HG03064 (cell line): ENCODE results near the gene TOB2.
"Not testable (repeated sequence)": the region's sequence is repeated elsewhere in the genome, so short reads cannot be mapped to it uniquely, and the experiment has no call there.

ENCODE experiments used
- ATAC-seq: cut with Tn5 transposase; IDR thresholded peaks from one replicate; pipeline ENCODE4 v1.9.1; 2021; ENCODE audit warnings: low read depth; ENCODE audit not compliant: unreplicated experiment

TOB2 gene

DNA sequence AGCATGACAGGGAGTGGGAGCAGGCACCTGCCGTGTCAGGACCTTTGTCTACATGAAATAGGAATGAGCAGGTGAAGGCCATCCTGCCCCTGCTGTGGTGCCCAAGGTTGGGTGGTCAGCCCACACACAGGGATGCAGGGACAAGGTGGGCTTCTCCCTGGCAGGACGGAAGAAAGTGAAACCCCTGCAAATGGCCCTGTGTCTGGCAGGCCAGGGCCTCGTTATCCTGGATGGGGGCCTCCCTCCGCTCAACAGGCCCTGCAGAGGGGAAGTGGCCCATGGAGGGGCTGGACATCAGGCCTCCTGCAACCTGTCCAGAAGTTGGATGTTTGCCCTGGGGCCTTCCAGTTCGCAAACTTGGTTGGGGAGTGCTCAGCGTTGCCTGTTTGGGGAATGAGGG, 14.9 kb downstream of the TOB2 start:
- no peak for ATAC-seq

DNA sequence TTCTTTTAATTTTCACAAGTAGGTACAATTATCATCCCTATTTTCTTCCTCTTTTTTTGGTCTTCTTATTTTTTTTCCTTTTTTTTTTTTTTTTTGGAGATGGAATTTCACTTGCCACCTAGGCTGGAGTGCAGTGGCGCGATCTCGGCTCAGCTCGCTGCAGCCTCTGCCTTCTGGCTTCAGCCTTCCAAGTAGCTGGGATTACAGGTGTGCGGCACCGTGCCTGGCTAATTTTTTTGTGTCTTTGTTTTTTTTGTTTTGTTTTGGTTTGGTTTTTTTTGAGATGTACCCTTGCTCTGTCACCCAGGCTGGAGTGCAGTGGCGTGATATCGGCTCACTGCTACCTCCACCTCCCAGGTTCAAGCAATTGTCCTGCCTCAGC, 16.7 kb downstream of the TOB2 start:
- ATAC-seq: no peak

DNA sequence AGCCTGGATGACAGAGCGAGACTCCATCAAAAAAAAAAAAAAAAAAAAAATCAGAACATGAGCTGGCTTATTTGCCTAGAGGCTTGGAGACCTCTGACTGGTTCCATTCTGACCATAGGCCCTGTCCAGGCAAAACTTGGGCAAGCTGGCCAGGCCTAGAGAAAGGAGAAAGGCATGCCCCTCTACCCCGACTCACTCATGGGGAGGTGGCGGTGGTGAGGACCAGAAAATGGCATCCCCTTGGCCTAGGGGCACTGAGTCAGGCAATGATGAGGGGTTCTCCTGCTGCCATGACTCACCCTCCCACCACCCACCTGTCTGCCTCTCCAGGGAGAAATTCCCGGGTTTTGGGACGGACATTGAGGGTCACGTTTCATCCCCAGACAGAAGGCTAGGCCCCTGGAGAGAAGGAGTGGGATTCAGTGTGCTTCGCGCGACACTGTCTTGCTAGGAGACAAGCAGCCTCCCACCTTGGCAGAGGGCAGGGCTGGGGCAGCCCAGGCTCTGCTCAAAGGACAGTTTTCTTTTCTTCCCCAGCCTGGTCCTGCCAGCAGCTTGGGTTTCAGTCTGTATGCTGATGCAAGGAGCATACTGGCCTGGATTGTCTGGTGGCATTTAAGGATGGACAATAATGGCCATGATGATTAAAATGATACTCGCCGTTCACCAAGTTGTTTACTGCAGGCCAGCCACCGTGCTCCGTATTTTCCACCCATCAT, 17.2 kb downstream of the TOB2 start:
- no peak for ATAC-seq

DNA sequence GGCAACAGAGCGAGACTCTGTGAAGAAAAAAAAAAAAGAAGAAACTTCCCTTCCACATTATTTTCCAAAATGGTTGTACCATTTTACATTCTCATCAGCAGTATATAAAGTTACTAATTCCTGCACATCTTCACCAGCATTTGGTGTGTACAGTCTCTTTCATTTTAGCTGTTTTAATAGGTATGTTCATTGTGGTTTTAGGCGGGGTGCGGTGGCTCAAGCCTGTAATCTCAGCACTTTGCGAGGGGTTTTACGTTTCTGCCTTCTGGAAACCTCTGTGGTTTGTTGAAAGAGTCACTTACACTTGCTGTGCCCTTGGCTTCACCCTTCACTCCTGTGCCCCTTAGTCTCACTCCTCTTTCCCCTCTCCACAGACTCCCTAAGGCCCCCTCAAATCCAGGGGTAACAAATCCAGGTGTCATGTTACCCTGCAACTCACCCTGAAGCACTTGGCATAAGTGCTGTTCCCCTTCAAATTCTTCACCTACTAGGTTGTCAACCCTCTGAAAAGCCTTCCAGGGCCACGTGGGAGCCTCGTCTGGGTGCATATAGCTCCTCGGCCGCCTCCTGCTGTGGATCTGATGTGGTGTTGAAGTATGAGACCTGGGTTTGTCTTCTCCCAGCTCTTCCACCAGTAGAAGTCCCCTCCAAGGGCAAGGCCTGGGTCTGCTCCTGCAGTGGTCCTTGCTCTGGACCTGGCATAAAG, 20.8 kb downstream of the TOB2 start:
- no peak for ATAC-seq

DNA sequence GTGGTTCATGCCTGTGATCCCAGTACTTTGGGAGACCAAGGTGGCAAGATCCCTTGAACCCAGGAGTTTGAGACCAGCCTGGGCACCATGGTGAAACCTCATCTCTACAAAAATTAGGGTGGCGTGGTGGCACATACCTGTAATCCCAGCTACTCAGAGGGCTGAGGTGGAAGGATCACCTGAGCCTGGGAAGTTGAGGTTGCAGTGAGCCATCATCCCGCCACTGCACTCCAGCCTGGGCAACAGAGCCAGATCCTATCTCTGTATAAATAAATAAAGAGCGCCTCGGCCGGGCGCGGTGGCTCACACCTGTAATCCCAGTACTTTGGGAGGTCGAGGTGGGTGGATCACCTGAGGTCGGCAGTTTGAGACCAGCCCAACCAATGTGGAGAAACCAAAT, 27.9 kb downstream of the TOB2 start:
- ATAC-seq: no peak

DNA sequence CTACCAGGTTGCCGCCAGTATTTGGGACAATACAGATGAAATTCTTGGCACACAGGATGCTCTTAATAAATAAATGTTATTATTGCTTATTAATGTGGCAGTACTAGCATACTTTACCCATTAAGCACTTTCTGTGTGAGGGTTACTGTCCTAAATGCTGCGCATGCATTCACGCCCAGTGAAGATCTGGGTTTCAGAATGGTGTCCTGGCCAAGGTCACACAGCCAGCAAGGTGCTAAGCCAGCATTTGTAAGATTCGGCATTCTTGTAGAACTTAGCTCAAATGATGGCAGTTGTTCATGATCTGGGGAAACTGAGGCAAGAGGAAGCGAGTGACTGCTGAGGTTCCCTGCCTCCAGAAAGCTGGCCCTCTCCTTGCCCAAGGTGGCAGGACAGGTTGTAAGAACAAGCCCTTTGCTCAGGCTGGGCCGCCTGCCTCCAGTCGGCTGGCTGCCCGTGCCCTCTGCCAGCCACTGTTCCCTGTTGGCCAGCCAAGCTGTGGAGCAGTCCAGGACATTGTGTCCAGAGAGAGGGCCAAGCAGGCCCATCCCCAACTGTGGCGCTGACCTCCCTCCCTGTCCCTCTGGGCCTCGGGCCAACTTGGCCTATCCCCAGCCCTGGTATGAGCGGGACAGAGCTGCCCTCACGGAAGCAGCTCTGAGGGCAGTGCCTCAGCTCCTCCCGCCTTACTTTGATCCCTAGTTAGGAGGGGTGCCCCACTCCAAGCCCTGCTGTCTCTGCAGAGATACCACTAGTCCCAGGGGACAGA, 28.8 kb downstream of the TOB2 start:
- ATAC-seq: no peak

DNA sequence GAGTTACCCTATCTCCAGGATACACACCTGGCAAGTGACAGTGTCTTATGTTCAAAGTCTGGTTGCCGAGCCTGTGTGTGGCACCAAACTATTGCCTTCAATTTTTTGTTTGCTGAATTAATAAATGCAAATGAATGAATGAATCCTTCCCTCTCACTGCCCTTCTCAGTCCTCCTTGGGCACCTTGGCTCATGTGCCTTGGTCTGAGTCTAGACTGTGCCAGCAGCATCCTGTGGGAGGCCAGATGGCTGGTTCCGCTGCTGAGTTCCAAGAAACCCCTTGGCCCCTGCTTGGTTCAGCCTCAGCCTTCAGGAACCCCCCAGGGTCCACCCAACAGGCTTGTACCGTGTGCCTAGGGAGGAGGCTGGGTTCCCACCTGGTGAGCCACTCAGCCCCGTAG, 31.0 kb downstream of the TOB2 start:
- no peak for ATAC-seq

DNA sequence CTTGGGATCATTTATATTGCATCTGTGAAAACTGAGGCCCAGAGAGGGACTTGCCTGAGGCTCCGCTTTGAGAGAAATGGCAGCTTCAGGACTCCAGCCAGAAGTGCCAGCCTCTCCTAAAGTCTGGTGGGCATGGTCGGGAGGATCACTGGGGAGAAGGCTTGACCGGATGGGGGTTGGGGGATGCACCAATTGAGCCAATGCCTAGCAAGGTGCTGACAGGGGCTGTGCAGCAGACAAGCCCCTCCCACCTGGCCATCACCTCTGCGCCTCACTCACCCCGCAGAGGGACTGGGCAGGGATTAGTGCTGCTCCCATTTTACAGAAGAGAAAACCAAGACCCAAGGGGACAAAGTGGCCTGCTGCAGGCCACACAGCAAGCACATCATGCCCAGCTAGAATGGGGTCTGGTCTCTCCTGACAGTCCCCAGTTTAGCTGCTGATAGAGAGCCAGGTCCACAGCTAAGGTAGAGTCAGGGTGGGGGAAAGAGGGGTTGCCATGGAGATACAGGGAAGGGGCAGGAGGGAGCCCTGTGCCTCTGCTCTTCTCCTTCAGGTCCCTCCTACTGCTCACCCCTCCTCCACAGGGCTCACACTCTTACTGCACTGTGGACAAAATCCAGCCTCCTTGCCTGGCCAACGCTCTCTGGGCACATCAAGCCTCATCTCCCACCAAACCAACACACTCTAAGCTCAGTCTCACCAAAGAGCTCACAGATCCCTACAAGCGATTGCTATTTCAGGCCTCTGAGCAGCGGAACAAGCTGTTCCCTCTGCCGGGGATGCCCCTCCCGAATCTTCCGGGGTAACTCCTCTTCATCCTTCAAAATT, 35.4 kb downstream of the TOB2 start:
- no peak for ATAC-seq

DNA sequence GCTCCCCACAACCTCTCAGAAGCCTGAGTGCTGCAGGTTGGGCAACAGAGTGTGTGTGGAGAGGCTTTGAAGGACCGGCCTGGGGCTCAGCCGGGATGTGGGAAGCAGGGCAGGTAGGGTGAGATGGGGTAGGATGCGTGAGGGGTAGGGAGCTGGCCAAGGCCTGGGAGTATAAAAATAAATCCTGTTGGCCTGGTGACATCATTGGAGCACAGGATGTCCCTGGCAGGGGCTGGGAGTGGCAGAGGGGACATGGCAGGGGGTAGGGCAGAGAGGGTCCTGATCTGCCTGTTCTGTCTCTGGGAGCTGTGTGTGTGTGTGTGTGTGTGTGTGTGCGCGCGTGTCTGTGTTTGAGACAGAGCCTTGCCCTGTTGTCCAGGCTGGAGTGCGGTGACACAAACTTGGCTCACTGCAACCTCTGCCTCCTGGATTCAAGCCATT, 36.3 kb downstream of the TOB2 start:
- no peak for ATAC-seq

DNA sequence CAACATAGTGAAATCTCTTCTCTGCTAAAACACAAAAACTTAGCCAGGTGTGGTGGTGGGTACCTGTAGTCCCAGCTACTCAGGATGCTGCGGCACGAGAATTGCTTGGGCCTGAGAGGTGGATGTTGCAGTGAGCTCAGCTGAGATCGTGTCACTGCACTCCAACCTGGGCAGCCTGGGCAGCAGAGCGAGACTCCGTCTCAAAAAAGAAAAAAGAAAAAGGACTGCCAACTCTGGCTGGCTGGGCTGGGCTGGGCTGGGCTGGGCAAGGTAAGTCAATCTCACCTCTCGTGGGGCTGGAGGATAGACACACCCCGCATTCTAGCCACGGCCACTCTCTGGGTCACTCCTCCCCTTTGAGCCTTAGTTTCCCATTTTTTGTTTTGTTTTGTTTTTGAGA, 37.9 kb downstream of the TOB2 start:
- no peak for ATAC-seq

DNA sequence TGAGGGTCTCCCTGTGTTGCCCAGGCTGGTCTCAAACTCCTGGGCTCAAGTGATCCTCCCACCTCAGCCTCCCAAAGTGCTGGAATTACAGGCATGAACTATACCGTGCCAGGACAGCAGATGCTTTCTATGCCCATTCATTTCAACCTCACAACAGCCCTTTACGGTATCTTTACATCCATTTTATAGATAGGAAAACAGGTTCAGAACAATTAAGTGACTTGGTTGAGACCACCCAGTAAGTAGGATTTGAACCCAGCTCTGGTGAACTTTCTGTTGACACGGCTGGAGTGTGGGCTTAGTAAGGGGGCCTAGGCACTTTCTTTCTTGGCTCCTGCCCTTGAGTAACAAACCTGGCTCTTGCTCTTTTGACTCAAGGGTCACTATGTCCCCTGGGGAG, 39.2 kb downstream of the TOB2 start:
- ATAC-seq: no peak

DNA sequence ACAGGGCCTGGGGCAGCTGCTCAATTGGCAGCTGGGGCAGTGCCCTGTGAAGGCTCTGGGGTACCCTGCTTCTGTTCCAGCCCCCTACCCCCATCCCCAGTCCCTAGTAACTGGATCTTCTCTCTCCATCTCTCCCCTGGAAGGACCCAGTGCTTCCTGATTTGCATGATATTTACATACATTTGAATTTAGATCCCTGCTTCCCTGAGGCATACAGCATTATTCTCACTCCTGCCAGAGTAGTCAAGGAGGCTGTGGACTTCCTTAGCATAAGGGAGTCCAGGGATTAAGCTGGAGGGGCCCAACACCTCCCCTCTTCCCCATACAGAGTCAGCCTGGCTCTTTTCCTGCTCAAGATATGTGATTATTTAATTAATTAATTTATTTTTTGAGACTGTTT, 40.2 kb downstream of the TOB2 start:
- no peak for ATAC-seq

DNA sequence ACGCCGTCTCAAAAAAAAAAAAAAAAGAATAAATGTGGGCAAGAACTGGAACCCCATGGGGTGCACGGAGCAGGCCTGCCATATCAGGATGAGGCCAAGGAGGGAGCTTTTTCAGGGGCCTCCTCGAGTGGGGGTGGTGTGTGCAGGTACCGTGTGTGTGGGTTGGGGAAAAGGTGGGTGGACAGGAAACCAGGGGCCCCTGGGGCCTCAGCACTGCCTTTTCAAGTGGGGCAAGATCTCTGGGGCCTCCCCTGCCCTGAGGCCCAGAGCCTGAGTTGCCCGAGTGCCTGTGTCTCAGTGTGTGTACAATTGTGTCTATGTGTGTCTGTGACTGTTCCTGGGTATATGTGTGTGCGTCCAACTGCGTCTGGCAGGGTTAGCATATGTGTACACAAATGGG, 41.0 kb downstream of the TOB2 start:
- no peak for ATAC-seq

DNA sequence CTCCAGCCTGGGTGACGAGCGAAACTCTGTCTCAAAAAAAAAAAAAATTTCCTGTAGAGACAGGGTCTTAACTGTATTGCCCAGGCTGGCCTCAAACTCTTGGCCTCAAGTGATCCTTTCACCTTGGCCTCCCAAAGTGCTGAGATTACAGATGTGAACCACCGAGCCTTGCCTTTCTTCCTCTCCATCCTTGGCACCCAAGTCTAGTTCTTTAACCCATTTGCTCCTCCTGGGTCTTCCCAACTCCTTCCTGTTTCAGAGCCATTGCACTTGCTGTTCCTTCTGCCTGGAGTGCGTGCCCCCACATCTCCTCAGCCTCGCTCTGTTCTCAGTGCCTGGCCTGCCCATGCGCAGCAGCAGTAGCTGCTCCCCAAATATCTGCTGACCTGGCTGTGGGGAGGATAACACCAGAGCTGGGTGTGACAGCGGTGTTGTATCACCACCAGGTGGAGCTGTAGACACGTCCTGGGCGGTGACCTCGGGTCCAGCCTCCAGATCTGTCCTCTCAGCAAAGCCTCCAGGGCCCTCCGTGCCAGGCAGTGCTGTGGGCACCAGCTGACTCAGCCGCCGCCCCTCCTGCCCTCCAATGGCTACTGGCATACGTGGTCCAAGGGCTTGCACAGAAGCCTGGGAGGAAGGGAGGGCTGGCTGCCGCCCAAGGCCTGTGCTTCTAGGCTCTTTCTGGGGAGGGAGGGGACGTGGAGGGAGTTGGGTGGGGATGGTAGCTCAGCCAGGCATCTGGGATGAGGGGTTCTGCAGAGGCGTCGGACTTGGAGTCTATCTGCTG, 42.9 kb downstream of the TOB2 start:
- no peak for ATAC-seq

DNA sequence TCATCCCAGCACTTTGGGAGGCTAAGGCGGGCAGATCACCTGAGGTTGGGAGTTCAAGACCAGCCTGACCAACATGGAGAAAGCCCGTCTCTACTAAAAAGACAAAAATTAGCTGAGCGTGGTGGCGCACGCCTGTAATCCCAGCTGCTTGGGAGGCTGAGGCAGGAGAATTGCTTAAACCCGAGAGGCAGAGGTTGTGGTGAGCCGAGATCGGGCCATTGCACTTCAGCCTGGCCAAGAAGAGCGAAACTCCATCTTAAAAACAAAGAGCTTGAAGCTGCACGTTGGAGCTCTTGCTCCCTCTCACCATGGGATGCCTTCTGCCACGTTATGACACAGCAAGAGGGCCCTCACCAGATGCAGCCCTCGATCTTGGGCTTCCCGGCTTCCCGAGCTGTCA, 43.8 kb downstream of the TOB2 start:
- ATAC-seq: not testable (repeated sequence)

DNA sequence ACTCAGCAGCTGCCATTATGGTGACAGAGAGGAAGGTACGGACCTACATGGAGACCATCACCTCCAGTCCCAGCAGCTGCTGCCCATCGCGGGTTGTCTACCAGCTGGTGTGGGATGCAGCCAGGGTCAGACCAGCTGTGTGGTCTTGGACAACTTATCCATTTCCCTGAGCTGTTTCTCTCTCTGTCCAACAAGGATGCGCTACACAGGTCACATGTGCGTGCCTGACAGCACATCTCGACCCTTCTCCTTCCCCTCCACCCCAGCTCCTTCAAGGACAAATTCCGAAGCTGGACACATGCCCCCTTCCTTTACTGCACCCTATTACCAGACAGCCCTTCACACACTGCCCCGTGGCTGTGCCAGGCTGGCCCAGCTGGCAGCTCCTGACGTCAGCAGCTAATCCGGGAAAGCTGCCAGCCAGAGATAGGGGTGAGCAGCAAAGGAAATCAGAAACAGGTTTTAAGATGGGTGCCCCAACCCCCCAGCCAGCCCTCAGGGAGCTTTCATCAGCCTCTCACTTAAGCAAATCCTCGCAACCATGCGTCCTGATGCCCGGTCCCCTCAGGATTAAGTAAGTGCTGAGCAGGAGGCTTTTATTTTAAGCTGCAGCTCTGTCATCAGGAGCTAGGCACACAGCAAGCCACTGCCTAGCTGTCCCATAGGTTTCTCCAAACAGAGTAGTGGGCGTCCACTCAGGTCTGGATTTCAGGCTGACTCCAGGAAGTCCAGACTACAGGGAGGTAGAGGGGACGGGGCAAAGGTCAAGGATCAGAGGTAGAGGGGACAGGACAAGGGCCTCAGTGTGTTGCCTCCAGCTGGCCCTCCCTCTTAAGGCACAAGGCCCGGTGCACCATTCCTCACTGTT, 44.6 kb downstream of the TOB2 start:
- ATAC-seq: no peak

DNA sequence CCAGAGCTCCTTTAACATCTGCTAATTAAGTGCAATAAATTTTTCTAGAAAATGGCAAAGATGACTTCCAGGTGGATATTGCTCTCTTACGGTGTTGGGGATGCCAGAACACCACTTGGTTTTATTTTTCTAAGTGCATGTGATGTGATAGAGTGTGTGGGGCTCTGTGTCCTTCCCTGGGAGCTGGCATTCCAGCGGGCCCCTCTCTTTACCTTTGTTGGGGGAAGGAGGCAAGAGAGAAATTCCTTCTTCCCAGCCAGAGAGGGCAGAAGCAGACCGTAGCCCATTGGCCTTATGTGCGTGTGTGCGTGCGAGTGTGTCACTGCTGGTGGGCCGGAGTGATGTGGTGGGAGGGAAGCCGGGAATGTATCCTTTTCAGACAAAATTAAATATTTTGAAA, 47.7 kb downstream of the TOB2 start:
- no peak for ATAC-seq

DNA sequence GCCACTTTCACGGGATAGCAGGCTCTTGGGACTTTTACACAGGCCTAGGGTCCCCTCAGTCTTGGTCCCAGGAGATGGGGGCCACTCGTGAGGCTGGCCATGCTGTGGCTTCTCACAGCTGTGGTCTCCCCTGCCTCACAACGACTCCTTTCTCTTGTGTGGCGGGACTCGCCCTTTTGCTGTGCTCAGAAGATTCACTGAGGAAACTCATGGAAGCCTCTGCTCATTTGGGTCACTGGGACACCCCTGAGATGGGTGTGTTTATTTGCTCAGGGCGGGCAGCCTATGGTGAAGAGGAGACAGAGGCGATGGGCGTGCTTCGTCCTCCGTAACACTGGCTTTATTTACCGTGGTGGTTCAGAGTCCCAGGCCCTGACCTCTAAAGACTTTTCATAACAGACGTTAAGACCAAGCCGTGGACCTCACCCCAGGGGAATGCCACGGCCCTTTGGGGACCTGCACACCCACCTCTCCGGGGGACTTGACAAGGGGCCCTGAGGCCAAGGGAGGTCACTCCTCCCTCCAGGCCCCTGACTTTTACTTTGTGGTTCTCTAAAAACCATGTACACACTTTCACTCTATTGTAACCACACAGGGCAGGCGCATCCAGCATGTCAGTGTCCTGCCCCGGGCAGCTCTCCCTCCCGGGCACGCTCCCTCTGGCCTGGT, 49.3 kb downstream of the TOB2 start:
- no peak for ATAC-seq
